T-helper 9 cell (primary cell): ENCODE results near the gene ZNF423.

Experiments
- DNase-seq: peaks from one replicate; pipeline ENCODE4 v3.0.0-alpha.2; 2020

The ZNF423 gene

DNA sequence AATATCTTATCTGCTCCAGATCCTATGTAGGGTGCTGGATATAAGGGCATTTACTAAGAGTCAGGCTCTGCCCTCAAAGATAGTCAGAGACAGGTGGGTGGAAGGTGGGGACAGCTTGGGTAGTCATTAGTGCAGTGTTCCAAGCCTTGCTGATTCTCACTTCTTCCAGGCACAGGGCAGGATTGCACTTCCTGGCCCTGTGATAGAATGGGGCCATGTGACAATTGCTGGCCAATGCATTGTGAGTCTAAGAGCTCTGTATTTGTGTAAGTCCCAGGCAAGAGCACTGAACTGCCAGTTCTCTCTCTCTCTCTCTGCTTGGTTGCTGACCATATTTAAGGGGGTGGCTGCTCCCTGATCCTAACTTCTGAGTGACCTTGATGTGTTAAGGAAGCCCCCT lies 370.2 kb downstream of the ZNF423 start:
- DNase-seq, result no peak

DNA sequence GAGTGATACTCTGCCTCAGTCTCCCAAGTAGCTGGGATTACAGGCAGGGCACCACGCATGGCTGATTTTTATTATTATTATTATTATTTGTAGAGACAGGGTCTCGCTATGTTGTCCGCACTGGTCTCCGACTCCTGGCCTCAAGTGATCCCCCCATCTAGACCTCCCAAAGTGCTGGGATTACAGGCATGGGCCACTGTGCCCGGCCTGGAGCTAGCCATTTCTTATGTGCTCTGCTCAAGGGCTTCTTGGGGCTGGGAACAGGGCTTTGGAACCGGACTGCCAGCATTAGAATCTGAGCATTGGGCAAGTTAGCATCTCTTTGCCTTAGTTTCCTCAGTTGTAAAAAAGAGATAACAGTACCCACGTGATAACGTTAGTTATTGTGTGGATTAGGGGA lies 371.0 kb downstream of the ZNF423 start:
- no peak for DNase-seq

DNA sequence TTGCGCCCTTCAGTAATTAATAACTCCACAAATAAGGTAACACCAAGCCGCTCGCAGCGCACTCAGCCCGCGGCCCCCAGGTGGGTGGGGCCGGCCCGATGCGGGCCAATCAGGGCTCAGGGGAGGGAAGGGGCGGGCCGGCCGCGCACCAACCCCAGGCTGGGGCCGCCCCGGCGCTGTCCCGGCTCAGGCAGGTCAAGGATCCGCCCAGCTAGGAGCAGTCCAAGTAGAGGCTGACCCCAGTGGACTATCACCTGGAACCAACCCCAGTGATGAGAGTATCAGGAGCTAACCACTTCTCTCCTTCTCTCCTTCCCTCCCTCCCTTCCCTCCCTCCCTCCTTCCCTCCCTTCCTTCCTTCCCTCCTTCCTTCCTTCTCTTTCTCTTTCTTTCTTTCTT lies 371.5 kb downstream of the ZNF423 start:
- DNase-seq, result no peak

DNA sequence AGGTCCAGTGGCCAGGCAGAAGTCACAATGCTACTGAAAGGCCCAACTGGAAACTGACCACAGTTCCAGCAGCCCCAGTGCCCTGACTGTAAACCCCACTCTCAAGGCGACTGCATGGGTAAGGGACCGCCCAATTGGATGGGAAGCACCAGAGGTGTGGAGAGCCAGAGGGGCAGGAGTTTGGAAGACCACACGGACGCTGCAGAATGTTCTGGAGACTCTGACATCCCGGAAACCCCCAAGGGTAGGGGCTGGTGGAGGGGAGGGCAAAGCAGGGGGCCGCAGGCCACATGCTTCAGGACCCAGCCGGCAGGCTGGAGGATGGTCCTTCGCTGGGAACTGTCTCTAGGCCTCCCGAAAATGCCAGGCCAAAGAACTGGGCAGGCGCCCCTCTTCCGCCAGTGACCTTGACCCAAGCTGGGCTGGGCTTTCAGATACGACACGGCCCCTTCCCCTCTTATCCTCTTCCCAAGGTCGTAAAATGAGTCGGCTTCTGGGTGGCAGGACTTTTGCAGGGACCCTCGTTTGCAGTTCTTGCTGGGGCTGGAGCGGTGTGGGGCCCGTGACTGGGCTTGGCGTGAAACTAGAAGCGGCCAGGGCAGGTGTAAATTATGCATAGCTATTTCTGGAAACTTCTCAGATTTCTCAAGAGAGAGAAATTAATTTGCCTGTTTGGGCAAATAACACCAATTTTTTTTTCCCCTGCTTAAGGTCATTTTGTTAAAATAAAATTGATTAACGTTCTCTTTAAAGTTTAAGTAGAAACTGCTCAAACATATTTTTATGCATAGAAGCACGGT lies 372.1 kb downstream of the ZNF423 start:
- no peak for DNase-seq

DNA sequence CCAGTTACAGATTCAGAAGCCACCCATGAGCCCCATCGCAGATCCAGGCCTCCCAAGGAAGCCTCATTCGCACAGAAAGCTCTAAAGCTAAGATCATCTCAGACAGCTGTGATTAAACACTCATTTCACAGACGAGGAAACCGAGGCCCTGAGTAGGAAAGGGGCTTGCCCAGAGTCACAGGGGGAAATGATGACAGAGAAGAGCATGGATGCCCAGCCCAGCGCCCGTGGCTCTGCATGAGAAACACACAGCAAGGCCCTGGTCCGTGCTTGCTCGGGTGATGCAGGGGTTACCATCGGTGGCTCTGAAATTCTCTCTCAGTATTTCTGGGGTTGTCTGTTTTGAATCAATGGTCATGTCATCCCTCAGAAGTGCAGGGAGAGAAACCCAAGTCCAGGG lies 372.7 kb downstream of the ZNF423 start:
- DNase-seq, result no peak

DNA sequence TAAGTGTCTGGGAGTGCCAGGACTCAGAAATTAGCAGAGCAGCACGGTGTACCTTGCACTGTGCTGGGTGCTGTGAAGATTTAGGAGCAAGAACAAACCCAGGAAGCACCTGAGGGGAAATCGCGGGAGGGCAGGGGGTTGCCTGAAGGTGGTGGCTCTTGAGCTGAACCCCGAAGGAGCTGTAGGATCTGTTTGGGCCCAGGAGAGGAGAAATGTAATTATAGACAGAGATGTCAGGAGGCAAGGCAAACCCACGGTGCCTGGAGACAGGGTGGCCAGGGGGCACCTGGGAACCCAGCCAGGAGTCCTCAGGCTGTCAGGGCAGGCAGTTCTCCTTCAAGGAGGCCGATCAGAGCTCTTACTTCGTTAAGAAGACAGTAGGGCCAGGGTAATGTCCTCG lies 373.2 kb downstream of the ZNF423 start:
- DNase-seq, result no peak

DNA sequence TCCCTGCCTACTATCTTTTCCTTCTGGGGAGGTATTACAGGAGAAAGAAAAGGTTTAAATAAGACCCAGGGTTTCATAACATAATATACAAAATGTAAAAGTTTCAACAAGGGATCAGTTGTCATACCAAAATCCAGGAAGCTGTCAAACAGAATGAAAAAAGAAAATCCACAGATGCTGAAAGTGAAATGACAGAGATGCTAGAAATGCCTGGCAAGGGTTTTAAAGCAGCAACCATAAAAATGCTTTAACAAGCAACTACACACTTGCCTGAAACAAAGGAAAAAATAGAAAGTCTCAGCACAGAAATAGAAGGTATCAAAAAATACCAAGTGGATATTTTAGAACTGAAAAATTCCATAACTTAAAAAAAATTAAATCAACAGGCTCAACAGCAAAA lies 377.3 kb downstream of the ZNF423 start:
- no peak for DNase-seq

DNA sequence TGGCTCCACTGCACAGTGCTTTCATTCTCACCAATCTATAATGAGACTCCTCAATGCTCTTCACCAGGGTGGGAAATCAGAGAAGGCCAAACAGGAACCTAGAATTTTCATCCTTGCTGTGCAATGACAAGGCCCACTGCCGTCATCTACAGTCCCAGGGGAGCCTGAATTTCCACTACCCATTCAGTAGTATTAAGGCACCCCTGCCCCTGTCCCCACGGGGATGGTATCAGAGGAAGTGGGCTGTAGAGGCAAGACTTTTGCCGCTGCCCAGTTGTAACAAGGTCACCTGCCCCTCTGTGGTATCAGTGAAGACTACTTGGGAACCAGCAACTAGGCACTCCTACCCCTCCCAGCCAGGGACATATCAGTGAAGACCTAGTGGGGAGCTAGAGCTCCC lies 377.8 kb downstream of the ZNF423 start:
- DNase-seq, result no peak

DNA sequence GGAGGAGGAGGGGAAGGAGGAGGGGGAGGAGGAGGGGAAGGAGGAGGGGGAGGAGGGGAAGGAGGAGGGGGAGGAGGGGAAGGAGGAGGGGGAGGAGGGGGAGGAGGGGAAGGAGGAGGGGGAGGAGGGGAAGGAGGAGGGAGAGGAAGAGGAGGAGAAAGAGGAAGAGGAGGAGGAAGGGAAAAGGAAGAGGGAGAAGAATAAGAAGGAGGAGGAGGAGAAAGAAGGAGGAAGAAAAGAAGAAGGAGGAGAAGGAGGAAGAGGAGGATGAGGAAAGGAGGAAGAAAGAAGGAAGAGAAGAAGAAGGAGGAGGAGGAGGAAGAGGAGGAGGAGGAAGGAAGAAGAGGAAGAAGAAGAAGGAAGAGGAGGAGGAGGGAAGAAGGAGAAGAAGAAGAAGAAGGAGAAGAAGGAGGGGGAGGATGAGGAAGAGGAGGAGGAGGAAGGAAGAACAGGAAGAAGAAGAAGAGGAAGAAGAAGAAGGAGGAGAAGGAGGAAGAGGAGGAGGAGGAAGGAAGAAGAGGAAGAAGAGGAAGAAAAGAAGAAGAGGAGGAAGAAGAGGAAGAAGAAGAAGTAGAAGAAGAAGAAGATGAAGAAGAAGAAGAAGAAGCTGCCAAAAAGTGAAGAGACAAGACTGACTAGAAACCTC lies 378.5 kb downstream of the ZNF423 start:
- no peak for DNase-seq

DNA sequence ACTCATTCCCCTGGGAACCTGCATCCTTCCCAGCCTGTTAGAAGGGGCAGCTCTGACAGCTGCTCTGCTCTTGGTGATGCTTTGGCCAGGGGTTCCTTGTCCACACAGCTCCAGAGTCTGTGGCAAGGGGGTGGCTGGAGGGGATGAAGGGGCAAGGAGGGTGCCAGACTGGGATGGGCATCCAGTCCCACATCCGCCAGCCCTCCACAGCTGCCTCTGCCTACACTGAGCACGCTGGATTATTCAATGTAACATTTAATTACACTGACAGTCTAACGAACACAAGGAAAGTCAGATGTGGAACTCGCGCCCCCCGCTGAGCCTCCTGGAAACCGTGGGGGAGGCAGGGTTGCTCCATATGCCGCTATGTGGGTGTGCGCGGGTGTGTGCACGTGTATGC lies 381.2 kb downstream of the ZNF423 start:
- DNase-seq, result no peak

DNA sequence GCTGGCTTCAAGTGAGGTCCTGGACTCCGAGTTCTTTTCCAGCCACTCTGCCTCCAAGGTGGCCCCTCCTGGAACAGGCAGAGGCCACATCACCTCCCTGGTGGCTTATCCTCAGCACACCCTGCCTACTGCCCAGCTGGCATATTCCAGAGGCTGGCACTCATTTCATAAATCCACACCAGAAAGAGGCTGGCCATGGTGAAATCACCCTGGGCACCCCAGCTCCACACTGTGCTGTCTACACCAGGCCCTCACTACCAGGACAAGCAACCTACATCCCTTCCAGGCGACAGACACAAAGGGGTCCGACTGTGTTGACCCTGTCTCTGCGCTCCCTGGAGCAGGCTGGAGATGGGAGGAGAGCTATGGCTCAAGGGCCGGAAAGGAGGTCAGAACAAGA lies 382.1 kb downstream of the ZNF423 start:
- no peak for DNase-seq

DNA sequence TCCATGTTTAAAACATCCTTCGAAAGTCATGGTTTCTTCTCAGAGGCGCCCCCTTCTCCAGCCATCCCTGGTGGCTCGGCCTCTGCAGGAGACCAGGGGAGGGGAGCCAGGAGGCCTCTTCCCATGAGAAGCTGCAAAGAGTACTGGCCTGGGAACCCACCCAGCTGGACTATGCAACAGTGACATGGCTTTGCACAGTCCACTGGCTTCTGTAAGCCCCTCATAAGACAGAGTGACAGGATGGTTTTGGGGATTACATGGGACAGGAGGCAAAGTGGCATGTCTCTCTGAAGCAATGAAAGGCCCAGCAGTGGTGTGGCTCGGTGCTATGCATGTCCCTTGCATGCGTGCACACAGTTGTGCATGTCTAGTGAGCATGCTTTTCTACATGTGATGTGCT lies 382.8 kb downstream of the ZNF423 start:
- DNase-seq, result no peak

DNA sequence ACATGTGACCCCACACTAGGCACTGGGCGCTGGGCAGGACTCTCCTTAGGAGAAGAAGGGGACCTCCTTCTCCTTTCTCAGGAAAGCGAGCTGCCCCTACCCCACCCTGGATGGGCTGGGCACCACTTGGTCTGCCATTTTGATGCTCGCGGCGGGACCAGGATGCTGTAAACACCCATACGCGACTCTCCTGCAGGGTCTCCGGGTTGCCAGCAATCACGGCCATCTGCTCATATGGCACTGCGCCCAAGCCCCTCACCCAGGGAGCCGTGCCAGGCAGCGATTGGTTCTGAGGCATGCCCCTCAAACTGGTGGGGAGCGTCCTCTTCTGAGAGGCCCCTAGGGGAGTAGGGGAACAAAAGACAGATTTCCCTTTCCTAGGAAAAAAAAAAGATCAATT lies 383.3 kb downstream of the ZNF423 start:
- DNase-seq, result no peak

DNA sequence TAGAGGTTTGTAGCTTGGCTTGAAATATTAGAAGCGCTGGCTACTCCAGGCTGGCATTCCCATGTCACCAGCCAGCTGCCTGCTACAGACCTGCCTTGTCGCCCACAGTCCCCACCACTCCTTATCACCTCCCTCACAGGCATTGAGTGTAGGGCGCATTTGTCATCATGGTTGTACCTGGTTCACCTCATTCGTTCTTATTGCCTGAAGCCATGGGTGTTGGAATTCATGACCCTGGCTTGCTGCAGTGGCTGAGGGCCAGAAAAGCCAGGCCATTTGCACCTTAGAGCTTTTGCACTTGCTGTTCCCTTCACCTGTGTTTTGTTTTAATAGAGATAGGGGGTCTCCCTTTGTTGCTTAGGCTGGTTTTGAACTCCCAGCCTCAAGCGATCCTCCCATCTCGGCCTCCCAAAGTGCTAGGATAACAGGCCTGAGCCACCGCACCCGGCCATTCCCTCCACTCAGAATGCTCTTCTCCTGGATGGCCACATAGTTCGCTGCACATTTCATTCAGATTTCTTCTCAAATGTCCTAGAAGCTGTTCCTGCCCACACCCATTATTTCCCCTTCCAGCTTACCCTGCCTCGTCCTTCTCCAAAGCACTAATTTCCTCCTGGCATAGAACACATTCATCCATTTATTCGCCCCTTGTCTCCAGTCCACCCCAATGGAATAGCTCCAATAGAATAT lies 384.7 kb downstream of the ZNF423 start:
- DNase-seq, result no peak

DNA sequence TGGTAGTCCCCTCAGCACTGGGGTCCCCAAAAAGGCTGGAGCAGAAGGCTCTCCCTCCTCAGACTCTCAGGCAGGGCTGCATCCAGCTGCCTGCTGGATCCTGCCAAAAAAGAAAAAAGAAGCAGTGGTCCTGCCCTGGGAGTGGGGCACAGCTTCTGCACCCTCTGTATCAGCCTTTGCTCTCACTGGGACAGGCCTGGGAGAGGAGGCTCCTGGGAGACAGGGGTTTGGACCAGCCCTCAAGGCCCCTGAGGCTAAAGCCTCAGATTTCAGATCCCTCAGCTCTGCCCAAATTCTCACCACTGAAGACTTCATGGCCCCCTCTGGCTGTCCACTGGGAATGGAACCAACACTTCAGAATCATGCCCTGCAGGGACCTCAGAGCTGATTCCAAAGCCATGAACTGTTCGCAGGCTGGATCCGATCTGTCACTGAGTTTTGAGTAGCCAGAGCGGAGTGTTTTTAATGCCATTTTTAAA lies 385.4 kb downstream of the ZNF423 start:
- no peak for DNase-seq

DNA sequence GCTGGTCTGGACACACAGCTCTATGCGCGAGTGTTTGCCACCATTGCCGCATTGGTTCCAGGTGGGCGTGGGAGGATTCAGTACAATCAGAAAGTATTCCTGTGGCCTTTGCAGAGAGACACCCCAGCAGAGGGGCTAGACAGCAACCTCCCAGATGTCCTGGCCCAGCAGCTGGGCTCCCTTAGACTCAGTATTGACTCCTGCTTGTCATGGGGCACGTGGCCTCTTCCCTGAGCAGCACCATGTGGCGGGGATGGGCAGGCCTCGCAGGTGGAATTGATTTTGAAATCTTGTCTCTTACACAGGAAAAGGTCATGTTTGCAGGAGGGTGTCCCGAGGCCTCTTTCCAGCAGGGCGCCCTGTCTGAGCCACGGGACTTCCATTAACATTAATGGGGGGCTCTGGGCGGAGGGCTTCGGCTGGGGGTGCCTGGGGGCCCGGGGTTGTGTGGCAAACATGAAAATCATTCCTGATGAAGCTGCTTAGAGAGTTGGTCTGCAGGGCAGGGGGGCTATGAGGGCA lies 385.9 kb downstream of the ZNF423 start:
- no peak for DNase-seq

DNA sequence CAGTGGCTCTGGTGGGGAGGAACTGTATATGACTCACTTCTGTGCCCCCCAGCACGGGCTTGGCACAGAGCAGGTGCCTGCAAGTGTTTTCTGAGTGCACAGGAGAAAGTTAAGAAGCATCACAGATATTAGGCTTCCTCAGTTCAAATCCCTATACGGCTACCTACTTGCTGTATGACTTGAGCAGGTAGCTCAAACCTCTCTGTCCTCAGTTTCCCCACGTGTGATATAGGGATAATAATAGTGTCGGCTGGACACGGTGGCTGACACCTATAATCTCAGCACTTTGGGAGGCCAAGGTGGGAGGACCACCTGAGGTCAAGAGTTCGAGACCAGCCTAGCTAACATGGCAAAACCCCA lies 386.6 kb downstream of the ZNF423 start:
- DNase-seq, result no peak

DNA sequence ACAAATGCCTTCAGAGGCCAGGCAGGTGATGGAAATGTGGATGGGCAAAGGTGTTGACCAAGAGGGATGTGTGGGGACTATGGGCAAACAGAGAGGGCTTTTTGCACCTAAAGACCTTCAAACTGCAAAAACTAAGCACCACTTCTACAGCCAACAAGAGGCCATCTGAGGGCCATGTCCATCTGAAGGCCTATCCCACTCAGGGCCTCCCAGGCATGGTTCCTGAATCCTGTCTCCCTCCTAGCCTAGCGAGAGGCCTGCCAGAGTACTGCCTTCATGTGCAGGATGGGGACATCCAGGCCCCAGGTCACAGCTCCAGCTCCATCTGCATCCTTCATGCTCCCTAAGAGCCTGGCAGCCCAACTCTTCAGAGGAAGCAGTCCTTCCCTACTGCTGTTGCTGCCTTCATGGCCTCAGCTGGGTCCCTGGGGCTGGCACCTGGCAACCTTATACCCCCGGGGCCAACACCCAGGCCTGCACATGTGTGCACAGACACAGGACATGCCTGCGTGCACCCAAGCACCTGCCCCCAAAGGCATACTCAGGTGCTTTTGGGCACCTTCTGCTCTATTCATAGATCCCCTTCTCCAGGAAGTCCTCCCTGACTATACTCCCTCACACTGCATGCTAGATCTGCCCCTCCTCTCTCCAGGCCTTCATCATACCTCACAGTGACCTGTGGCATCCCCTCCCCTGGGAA lies 387.2 kb downstream of the ZNF423 start:
- DNase-seq, result no peak

DNA sequence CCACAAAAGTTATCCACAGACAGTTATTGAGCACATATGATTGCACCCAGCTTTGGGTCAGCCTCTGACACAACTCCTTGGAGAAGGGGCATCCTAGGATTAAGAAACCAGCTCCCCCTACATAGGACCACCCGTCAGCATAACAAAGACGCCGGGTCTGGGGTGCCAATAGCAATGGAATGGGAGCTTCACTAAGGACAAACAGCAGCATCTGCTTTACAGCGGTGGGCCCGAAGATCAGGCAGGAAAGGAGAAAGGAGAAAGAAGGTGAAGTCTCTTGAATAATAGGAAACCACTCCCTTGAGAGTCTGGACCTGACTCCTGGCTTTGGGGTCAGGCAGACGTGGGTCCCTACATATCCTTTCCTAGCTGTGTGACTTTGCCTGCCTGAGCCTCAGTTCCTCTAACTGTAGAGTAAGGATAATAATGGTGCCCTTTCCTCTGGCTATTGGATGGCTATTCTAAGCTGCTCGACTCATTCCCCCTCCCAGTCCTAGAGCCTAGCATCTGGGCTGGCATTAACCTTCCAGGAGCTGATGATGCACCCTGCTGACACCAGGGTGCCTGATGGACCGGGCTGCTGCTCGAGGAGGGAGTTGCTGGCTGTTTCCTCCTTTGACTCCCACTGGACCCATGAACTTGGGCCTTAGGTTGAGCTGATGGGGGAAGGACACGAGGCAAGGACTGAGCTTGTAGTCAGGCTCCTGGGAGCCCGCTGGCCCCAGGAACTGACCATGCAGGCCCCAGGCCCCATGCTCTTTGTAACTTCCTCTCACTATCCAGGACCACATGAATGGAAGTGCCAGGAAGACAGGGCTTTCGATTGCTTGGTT lies 388.2 kb downstream of the ZNF423 start:
- DNase-seq, result no peak

DNA sequence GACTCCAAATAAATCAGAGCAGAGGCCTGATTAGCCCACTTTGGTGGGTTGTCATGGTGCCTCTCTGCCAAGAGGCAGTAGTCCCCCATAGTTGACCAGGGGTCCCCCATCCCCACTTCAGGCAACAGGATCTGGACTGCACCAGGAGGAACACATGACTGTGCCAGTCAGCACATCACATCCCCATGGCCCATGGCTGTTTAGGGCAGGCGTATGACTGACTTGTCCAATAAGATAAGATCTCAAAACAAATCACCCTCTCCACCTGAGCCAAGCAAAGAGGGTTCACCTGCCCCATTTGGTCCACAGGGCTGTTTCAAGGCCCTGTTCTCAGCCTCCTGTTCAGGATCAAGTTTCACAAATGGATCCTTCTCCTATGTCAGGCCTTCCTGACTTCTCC lies 389.0 kb downstream of the ZNF423 start:
- DNase-seq, result no peak

DNA sequence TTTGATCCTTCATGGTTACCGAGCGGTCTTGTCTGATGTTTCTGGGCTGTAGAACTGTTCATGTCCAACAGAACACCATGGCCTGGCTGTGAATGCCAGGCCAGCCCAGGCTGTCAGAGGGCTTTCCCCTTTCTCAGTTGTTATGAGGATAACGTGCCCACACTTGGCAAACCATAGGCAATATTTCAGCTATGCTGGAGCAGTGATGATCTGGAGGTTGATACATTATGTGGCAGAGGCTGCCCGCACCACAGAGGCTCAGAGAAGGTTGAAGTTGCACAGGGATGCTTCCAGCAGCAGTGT lies 389.4 kb downstream of the ZNF423 start:
- DNase-seq, result no peak
